GM18951 (cell line): ENCODE data around the gene CASK.

Experiments used
- POLR2A ChIP-seq: IDR thresholded peaks from 4 replicates; pipeline ENCODE4 v1.6.1; 2011; ENCODE audit warnings: mild to moderate bottlenecking; ENCODE audit not compliant: insufficient read length, insufficient read depth; ENCODE audit errors: extremely low read depth
- in situ Hi-C: fragments of 300-500 bp; cut with MboI; formaldehyde crosslinking; loops from one replicate; pipeline ENCODE4 v1.12.0; 2022; ENCODE audit warnings: low sequenced_read_pairs, mixed read lengths, inconsistent platforms; ENCODE audit not compliant: unreplicated experiment

The CASK gene

GRCh38 chrX:41468647-41469323 is 454.6 kb downstream of the CASK start:
- TF ChIP-seq POLR2A: no peak
- in situ Hi-C loops: no loop called here
